Measurements from ENCODE around the gene BAIAP2L1.
"Not testable (repeated sequence)": the region's sequence is repeated elsewhere in the genome, so short reads cannot be mapped to it uniquely, and the experiment has no call there.

BAIAP2L1 gene

GRCh38 chr7:98418636-98419315 lies 17.9 kb upstream of the BAIAP2L1 start:
- 83 to 84% methylated on average over 7 of the region's 7 CpGs for WGBS, 2 experiments
- Histone ChIP-seq H3K27ac (ENCODE audit: insufficient read depth, low read depth, low read length, poor library complexity, severe bottlenecking) (no peak overlapping the region), H3K4me1 (ENCODE audit: control insufficient read depth, insufficient read depth, low read length) (no peaks in the 10 kb centered on the region), H3K27me3 (ENCODE audit: control insufficient read depth, insufficient read depth, low read length, poor library complexity, severe bottlenecking) (no peaks in the 10 kb centered on the region), H3K4me3 (ENCODE audit: insufficient read depth, low read depth, low read length) (no peak overlapping the region), H3K36me3 (ENCODE audit: control insufficient read depth, insufficient read depth, low read length) (no peaks in the 10 kb centered on the region), H3K9me3 (ENCODE audit: control insufficient read depth, low read length) (no peaks in the 10 kb centered on the region)

DNA sequence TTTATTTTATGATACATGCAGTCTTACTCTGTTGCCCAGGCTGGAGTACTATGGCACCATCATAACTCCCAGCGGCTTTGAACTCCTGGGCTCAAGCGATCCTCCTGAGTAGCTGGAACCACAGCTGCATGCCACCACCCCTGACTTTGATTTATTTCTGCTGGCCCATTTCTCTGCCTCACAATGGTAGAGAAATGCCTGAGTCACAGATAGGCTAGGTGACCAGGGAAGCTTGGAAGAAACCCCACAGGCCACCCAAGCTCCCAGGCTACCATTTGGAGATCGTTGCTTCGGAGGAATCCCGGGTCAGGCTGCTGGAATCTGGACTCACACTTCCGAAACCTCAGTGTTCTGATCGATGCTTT lies 17.4 kb upstream of the BAIAP2L1 start:
- no peaks in the 10 kb centered on the region for H3K36me3 ChIP-seq (ENCODE audit: control insufficient read depth, insufficient read depth, low read length)
- no peak overlapping the region for H3K27ac ChIP-seq (ENCODE audit: insufficient read depth, low read depth, low read length, poor library complexity, severe bottlenecking)
- H3K4me1 ChIP-seq (ENCODE audit: control insufficient read depth, insufficient read depth, low read length) = no peaks in the 10 kb centered on the region
- 93 to 95% methylated on average over 7 of the region's 7 CpGs for WGBS, 2 experiments
- H3K4me3 ChIP-seq (ENCODE audit: insufficient read depth, low read depth, low read length) = no peak overlapping the region
- no peaks in the 10 kb centered on the region for H3K9me3 ChIP-seq (ENCODE audit: control insufficient read depth, low read length)
- H3K27me3 ChIP-seq (ENCODE audit: control insufficient read depth, insufficient read depth, low read length, poor library complexity, severe bottlenecking) = no peaks in the 10 kb centered on the region

GRCh38 chr7:98417604-98418270 lies 16.8 kb upstream of the BAIAP2L1 start:
- H3K9me3 ChIP-seq (ENCODE audit: control insufficient read depth, low read length); H3K27me3 ChIP-seq (ENCODE audit: control insufficient read depth, insufficient read depth, low read length, poor library complexity, severe bottlenecking); H3K36me3 ChIP-seq (ENCODE audit: control insufficient read depth, insufficient read depth, low read length); H3K4me1 ChIP-seq (ENCODE audit: control insufficient read depth, insufficient read depth, low read length); H3K4me3 ChIP-seq (ENCODE audit: insufficient read depth, low read depth, low read length); H3K27ac ChIP-seq (ENCODE audit: insufficient read depth, low read depth, low read length, poor library complexity, severe bottlenecking): not testable (repeated sequence)
- 88 to 90% methylated on average over 11 to 12 of the region's 12 CpGs for whole genome bisulfite sequencing, 2 experiments

DNA sequence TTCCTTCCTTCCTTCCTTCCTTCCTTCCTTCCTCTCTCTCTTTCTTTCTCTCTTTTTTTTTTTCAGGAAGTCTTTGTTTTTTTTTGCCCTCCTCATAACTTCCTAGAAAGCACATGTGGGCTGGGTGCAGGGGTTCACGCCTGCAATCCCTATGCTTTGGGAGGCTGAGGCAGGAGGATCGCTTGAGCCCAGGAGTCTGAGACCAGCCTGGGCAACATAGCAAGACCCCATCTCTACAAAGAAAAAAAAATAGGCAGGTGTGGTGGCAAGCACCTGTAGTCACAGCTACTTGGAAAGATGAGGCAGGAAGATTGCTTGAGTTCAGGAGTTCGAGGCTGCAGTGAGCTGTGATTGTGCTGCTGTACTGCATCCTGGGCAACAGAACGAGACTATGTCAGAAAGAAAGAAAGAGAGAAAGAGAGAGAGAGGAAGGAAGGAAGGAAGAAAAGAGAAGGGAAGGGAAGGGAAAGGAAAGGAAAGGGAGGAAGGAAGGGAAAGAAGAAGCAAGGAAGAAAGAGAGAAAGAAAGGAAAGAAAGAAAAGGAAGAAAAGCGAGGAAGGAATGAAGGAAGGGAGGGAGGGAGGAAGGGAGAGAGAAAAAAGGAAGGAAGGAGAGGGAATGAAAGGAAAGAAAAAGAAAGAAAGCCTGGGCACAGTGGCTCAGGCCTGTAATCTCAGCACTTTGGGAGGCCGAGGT lies 13.5 kb upstream of the BAIAP2L1 start:
- no peaks in the 10 kb centered on the region for H3K36me3 ChIP-seq (ENCODE audit: control insufficient read depth, insufficient read depth, low read length)
- no peak overlapping the region for H3K4me3 ChIP-seq (ENCODE audit: insufficient read depth, low read depth, low read length)
- H3K4me1 ChIP-seq (ENCODE audit: control insufficient read depth, insufficient read depth, low read length) = no peaks in the 10 kb centered on the region
- H3K27me3 ChIP-seq (ENCODE audit: control insufficient read depth, insufficient read depth, low read length, poor library complexity, severe bottlenecking) = no peaks in the 10 kb centered on the region
- no peaks in the 10 kb centered on the region for H3K9me3 ChIP-seq (ENCODE audit: control insufficient read depth, low read length)
- no peak overlapping the region for H3K27ac ChIP-seq (ENCODE audit: insufficient read depth, low read depth, low read length, poor library complexity, severe bottlenecking)
- 91 to 94% methylated on average over 6 of the region's 6 CpGs for WGBS, 2 experiments

DNA sequence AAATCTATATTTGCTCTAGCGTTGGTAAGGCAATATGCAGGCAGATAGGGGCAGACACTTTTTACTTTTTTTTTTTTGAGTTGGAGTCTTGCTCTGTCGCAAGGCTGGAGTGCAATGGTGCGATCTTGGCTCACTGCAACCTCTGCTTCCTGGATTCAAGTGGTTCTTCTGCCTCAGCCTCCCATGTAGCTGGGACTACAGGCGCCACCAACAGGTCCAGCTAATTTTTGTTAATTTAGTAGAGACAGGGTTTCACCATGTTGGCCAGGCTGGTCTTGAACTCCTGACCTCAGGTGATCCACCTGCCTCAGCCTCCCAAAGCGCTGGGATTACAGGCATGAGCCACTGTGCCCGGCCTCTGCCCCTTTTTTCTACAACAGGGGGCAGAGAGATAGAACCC lies 12.8 kb upstream of the BAIAP2L1 start:
- H3K27me3 ChIP-seq (ENCODE audit: control insufficient read depth, insufficient read depth, low read length, poor library complexity, severe bottlenecking); H3K4me1 ChIP-seq (ENCODE audit: control insufficient read depth, insufficient read depth, low read length); H3K9me3 ChIP-seq (ENCODE audit: control insufficient read depth, low read length); H3K27ac ChIP-seq (ENCODE audit: insufficient read depth, low read depth, low read length, poor library complexity, severe bottlenecking); H3K4me3 ChIP-seq (ENCODE audit: insufficient read depth, low read depth, low read length); H3K36me3 ChIP-seq (ENCODE audit: control insufficient read depth, insufficient read depth, low read length): not testable (repeated sequence)
- 90 to 93% methylated on average over 6 of the region's 6 CpGs for WGBS, 2 experiments

DNA sequence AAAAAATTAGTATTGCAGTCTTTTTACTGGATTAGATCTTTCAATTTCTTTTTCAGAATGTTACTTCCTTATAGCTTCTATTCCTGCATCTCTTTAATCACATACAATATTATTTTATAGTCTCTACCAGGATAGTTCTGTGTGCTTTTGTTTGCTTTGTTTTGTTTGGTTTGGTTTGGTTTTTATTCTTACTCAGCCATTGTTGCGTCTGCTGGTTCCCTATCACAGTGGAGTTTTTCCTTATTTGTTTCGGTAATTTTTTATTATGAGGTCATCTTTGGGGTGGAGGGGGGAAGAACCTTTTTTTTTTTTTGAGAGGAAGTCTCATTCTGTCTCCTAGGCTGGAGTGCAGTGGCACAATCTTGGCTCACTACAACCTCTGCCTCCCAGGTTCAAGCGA lies 9.0 kb upstream of the BAIAP2L1 start:
- Histone ChIP-seq H3K4me1 (ENCODE audit: control insufficient read depth, insufficient read depth, low read length) (no peaks in the 10 kb centered on the region), H3K4me3 (ENCODE audit: insufficient read depth, low read depth, low read length) (no peak overlapping the region), H3K27ac (ENCODE audit: insufficient read depth, low read depth, low read length, poor library complexity, severe bottlenecking) (no peak overlapping the region), H3K9me3 (ENCODE audit: control insufficient read depth, low read length) (no peaks in the 10 kb centered on the region), H3K36me3 (ENCODE audit: control insufficient read depth, insufficient read depth, low read length) (no peaks in the 10 kb centered on the region), H3K27me3 (ENCODE audit: control insufficient read depth, insufficient read depth, low read length, poor library complexity, severe bottlenecking) (no peaks in the 10 kb centered on the region)
- WGBS, 2 experiments = 86 to 95% methylated on average over 3 of the region's 3 CpGs

DNA sequence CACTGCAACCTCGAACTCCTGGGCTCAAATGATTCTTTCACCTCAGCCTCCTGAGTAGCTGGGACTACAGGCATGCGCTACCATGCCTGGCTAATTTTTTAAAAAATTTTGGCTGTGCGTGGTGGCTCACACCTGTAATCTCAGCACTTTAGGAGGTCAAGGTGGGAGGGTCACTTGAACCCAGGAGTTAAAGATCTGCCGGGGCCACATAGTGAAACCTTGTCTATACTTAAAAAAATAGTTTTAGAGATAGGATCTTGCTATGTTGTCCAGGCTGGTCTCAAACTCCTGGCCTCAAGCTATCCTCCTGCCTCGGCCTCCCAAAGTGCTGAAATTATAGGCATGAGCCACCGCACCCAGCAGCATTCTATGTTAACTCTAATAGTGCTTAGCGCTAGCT lies 7.3 kb upstream of the BAIAP2L1 start:
- not testable (repeated sequence) for H3K27me3 ChIP-seq (ENCODE audit: control insufficient read depth, insufficient read depth, low read length, poor library complexity, severe bottlenecking); H3K27ac ChIP-seq (ENCODE audit: insufficient read depth, low read depth, low read length, poor library complexity, severe bottlenecking); H3K36me3 ChIP-seq (ENCODE audit: control insufficient read depth, insufficient read depth, low read length); H3K4me1 ChIP-seq (ENCODE audit: control insufficient read depth, insufficient read depth, low read length); H3K4me3 ChIP-seq (ENCODE audit: insufficient read depth, low read depth, low read length); H3K9me3 ChIP-seq (ENCODE audit: control insufficient read depth, low read length)
- 88 to 96% methylated on average over 7 of the region's 7 CpGs for WGBS, 2 experiments

DNA sequence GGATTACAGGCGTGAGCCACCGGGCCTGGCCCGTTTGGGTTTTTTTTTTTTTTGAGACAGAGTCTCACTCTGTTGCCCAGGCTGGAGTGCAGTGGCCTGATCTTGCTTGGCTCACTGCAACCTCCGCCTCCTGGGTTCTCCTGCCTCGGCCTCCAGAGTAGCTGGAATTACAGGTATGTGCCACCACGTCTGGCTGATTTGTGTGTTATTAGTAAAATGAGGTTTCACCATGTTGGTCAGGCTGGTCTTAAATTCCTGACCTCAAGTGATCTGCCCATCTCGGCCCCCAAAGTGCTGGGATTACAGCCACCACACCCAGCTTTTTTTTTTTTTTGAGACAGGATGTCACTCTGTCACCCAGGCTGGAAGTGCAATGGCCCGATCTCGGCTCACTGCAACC lies 5.9 kb upstream of the BAIAP2L1 start:
- Histone ChIP-seq H3K27ac (ENCODE audit: insufficient read depth, low read depth, low read length, poor library complexity, severe bottlenecking) (no peak overlapping the region), H3K4me1 (ENCODE audit: control insufficient read depth, insufficient read depth, low read length) (no peaks in the 10 kb centered on the region), H3K4me3 (ENCODE audit: insufficient read depth, low read depth, low read length) (no peak overlapping the region), H3K36me3 (ENCODE audit: control insufficient read depth, insufficient read depth, low read length) (no peaks in the 10 kb centered on the region), H3K27me3 (ENCODE audit: control insufficient read depth, insufficient read depth, low read length, poor library complexity, severe bottlenecking) (no peaks in the 10 kb centered on the region), H3K9me3 (ENCODE audit: control insufficient read depth, low read length) (no peaks in the 10 kb centered on the region)
- WGBS, 2 experiments = 91 to 93% methylated on average over 9 of the region's 9 CpGs

- Histone ChIP-seq H3K27me3 (ENCODE audit: control insufficient read depth, insufficient read depth, low read length, poor library complexity, severe bottlenecking) (no peaks in the 10 kb centered on the region), H3K27ac (ENCODE audit: insufficient read depth, low read depth, low read length, poor library complexity, severe bottlenecking) (no peak overlapping the region), H3K36me3 (ENCODE audit: control insufficient read depth, insufficient read depth, low read length) (no peaks in the 10 kb centered on the region), H3K4me1 (ENCODE audit: control insufficient read depth, insufficient read depth, low read length) (no peaks in the 10 kb centered on the region), H3K9me3 (ENCODE audit: control insufficient read depth, low read length) (no peaks in the 10 kb centered on the region), H3K4me3 (ENCODE audit: insufficient read depth, low read depth, low read length) (no peak overlapping the region)
- 67 to 88% methylated on average over 2 of the region's 2 CpGs for WGBS, 2 experiments
Observed at GRCh38 chr7:98404840-98405239, 4.0 kb upstream of the BAIAP2L1 start.

DNA sequence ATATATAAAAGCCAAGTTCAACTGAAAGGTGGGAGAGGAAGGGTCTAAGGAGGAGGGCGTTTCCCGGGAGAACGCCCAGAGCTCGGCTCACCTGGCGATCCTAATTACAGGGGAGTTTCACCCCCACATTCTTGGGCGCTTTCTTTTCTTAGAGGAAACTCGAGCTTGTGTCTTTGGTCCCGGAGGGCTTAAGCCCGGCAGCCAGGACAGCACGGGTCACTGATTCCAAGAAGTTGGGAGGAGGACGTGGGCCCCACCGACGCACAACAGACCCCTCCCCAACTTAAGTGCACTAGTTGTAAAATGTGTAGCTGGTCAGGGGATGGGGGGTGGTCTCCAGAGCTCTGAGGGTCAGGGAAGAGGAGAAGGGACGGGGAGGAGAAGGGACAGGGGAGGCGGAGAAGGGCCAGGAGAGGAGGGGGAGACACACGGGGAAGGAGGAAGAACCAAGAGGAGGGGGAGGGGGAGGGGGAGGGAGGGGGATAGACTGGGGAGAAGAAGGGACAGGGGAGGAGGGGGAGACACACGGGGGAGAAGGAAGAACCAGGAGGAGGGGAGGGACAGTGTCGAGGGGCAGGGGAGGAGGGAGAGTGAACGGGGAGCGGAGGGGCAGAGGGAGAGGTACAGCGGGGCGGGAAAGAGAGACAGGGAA lies 874 bp downstream of the BAIAP2L1 start:
- Histone ChIP-seq H3K4me1 (ENCODE audit: control insufficient read depth, insufficient read depth, low read length) (no peaks in the 10 kb centered on the region), H3K9me3 (ENCODE audit: control insufficient read depth, low read length) (no peaks in the 10 kb centered on the region), H3K27me3 (ENCODE audit: control insufficient read depth, insufficient read depth, low read length, poor library complexity, severe bottlenecking) (no peaks in the 10 kb centered on the region), H3K27ac (ENCODE audit: insufficient read depth, low read depth, low read length, poor library complexity, severe bottlenecking) (no peak overlapping the region), H3K36me3 (ENCODE audit: control insufficient read depth, insufficient read depth, low read length) (no peaks in the 10 kb centered on the region), H3K4me3 (ENCODE audit: insufficient read depth, low read depth, low read length) (peak overlapping the region; percentile 53)
- WGBS, 2 experiments = 38 to 55% methylated on average over 21 of the region's 22 CpGs
